HepG2 (cell line): Measurements from ENCODE around the gene ALOXE3. TPM values are rescaled to one million over a fixed set of nuclear protein-coding genes. Genes with fewer than 3 reads are reported as not detected.

Source experiments
- AHR ChIP-seq: IDR thresholded peaks from 2 replicates; pipeline ENCODE4 v1.6.1; 2018; ENCODE audit warnings: missing genetic modification reagents, missing compliant biosample characterization
- CSRNP1 ChIP-seq: sonication (generic); formaldehyde crosslinking; IDR thresholded peaks from 2 replicates; pipeline ENCODE4 v1.8.1; 2023; ENCODE audit warnings: mild to moderate bottlenecking, missing genetic modification reagents
- HMGA1 ChIP-seq: sonication (generic); formaldehyde crosslinking; conservative IDR thresholded peaks from 2 replicates; pipeline ENCODE4 v1.4.0; 2020; ENCODE audit warnings: missing genetic modification reagents
- HNF4G ChIP-seq, 2 experiments: sonication (generic) in 1 of 2; formaldehyde crosslinking in 1 of 2; IDR thresholded peaks; 2 replicates each; pipeline versions ENCODE4 v1.4.0 to v1.6.1; 2011 to 2020; ENCODE audit warnings: borderline replicate concordance in 2 of 2, low read depth in 2 of 2, mild to moderate bottlenecking in 2 of 2, low read length in 1 of 2, missing genetic modification reagents in 1 of 2, moderate library complexity in 1 of 2
- KAT7 ChIP-seq: IDR thresholded peaks from 2 replicates; pipeline ENCODE4 v1.6.1; 2018; ENCODE audit warnings: borderline replicate concordance, missing compliant biosample characterization
- MED1 ChIP-seq: sonication (generic); formaldehyde crosslinking; IDR thresholded peaks from 2 replicates; pipeline ENCODE4 v1.4.0; 2020; ENCODE audit warnings: missing genetic modification reagents
- MXD3 ChIP-seq: IDR thresholded peaks from 2 replicates; pipeline ENCODE4 v1.6.1; 2016; ENCODE audit warnings: mild to moderate bottlenecking, missing biosample characterization, missing genetic modification reagents
- RXRA ChIP-seq: sonication (generic); formaldehyde crosslinking; IDR thresholded peaks from 2 replicates; pipeline ENCODE4 v1.5.1; 2020; ENCODE audit warnings: missing genetic modification reagents
- YY1 ChIP-seq: IDR thresholded peaks from 2 replicates; pipeline ENCODE4 v1.6.1; 2011; ENCODE audit warnings: low read length, low read depth, moderate library complexity, mild to moderate bottlenecking; ENCODE audit not compliant: insufficient read depth, insufficient replicate concordance
- ZFX ChIP-seq: sonication (generic); formaldehyde crosslinking; IDR thresholded peaks from 2 replicates; pipeline ENCODE4 v1.4.0; 2020; ENCODE audit warnings: mild to moderate bottlenecking, low read depth, missing genetic modification reagents, moderate library complexity
- ZNF263 ChIP-seq: sonication (generic); formaldehyde crosslinking; IDR thresholded peaks from 2 replicates; pipeline ENCODE4 v1.4.0; 2020; ENCODE audit warnings: missing genetic modification reagents
- ZNF484 ChIP-seq: sonication (generic); formaldehyde crosslinking; IDR thresholded peaks from 2 replicates; pipeline ENCODE4 v1.5.1; 2020; ENCODE audit warnings: mild to moderate bottlenecking, low read depth, missing genetic modification reagents, borderline replicate concordance
- ZNF549 ChIP-seq: sonication (generic); formaldehyde crosslinking; IDR thresholded peaks from 2 replicates; pipeline ENCODE4 v1.5.0; 2020; ENCODE audit warnings: missing genetic modification reagents
- ZNF577 ChIP-seq: sonication (generic); formaldehyde crosslinking; IDR thresholded peaks from 2 replicates; pipeline ENCODE4 v1.4.0; 2020; ENCODE audit warnings: mild to moderate bottlenecking, low read depth, missing genetic modification reagents, borderline replicate concordance
- ZNF605 ChIP-seq: sonication (generic); formaldehyde crosslinking; IDR thresholded peaks from 2 replicates; pipeline ENCODE4 v1.8.0; 2022; ENCODE audit warnings: mild to moderate bottlenecking, missing genetic modification reagents
- ZNF788 ChIP-seq: sonication (generic); formaldehyde crosslinking; IDR thresholded peaks from 2 replicates; pipeline ENCODE4 v1.5.0; 2020; ENCODE audit warnings: mild to moderate bottlenecking, missing genetic modification reagents, borderline replicate concordance
- polyA plus RNA-seq, 8 experiments: library from polyadenylated mRNA; depleted of rRNA in 3 of 8; stranded (reverse) in 7 of 8; unstranded in 1 of 8; fragments of >200 nt; fragmentation: Illumina TruSeq in 4 of 8; extraction: Trizol in 4 of 8; gene quantifications; 2 replicates each; pipeline versions ENCODE4 v1.2.1 to v1.2.3, GENCODE V29; 2011 to 2016; ENCODE audit warnings: low read depth in 4 of 8, missing spikeins in 1 of 8, mixed read lengths in 1 of 8; ENCODE audit not compliant: insufficient read depth in 1 of 8
- total RNA-seq, 5 experiments: library from RNA; depleted of rRNA; stranded (reverse); fragments of >200 nt; fragmentation: Illumina TruSeq; extraction: Trizol; gene quantifications; 2 replicates each; pipeline ENCODE4 v1.2.3, GENCODE V29; 2016; ENCODE audit warnings: low read depth in 1 of 5
- TF ChIP-seq, protein P1 (sequence below): sonication (generic); formaldehyde crosslinking; IDR thresholded peaks from 2 replicates; pipeline ENCODE4 v1.8.1; 2023; ENCODE audit warnings: mild to moderate bottlenecking, missing genetic modification reagents, borderline replicate concordance
- TF ChIP-seq, protein P2 (sequence below): sonication (generic); formaldehyde crosslinking; IDR thresholded peaks from 2 replicates; pipeline ENCODE4 v1.5.0; 2020; ENCODE audit warnings: missing genetic modification reagents

Gene ALOXE3
- total and polyA plus RNA-seq, 2 of the 13 experiments (the other 11 are each of a cell fraction or from before 2014, with no cell fraction given), result 0.07 TPM; not detected in 1

DNA sequence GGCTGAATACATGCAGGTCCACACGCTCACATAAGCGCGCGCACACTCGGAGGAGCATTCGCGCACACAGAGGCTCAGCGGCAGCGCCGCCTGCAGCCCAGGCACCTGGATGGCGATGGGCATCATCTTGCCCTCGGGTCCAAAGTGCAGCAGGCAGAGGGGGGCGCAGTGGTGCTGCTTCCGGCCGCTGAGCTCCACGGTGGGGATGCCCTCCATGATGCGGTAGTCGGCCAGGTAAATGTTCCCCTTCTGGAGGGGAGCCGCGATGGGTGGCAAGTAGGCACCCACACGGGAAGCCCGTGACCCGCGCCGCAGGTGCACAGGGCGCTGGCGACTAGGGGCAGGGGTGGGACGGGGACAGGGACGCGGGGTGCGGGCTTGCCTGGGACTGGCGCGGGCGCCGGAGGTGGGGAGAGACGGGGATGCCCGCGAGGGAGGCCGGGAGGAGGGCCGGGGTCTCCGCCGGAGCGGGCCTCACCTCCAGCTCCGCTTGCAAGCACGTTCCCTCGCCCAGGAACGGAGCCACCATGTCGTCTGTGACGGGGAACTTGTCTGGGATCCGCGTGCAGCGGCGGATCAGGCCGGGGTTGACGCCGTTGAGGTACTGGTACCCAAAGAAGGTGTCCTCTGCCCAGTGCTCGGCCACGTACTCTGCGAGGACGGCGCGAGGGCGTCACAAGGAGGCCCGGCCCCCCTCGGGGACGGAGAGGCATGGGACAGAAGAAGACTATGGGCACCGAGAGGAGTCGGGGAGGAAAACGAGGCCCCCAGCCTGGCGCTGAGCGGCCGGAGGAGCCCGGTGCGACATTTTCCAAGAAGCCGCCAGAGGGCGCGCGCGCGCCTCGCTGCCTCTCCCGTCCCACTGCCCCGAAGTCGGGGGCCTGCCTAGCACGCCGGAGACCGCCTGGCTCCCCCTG lies 38.8 kb downstream of the ALOXE3 start (continued):
- TF ChIP-seq ZFX (CRISPR knock-in tag) (peak; percentile 44; the same call in 1 of the 2 replicates), HNF4G (IDR thresholded peaks at IDR 0.05; ENCODE audit: borderline replicate concordance, low read depth, low read length) (peak; percentile 80), HNF4G (CRISPR knock-in tag; IDR thresholded peaks at IDR 0.05; ENCODE audit: borderline replicate concordance, low read depth) (peak; percentile 92), MED1 (CRISPR knock-in tag) (peak; percentile 48), MXD3 (CRISPR knock-in tag) (no peak; the same call in 1 of the 2 replicates), ZNF549 (no peak), HMGA1 (CRISPR knock-in tag) (no peak), KAT7 (CRISPR knock-in tag) (no peak), ZNF788 (CRISPR knock-in tag) (peak; percentile 52; the same call in 1 of the 2 replicates), ZNF577 (CRISPR knock-in tag) (no peak), ZNF484 (no peak), ZNF263 (CRISPR knock-in tag) (peak; percentile 43), RXRA (CRISPR knock-in tag) (peak; percentile 41; the same call in 1 of the 2 replicates), AHR (CRISPR knock-in tag) (0 out of 2 replicates have a peak, but pooled peaks have one; percentile 23), ZNF605 (CRISPR knock-in tag) (no peak), YY1 (peak; percentile 28), CSRNP1 (peak; percentile 33; the same call in 1 of the 2 replicates)
- TF ChIP-seq, protein P1, sequence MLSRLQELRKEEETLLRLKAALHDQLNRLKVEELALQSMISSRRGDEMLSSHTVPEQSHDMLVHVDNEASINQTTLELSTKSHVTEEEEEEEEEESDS (CRISPR knock-in tag), result no peak
- TF ChIP-seq, protein P2, sequence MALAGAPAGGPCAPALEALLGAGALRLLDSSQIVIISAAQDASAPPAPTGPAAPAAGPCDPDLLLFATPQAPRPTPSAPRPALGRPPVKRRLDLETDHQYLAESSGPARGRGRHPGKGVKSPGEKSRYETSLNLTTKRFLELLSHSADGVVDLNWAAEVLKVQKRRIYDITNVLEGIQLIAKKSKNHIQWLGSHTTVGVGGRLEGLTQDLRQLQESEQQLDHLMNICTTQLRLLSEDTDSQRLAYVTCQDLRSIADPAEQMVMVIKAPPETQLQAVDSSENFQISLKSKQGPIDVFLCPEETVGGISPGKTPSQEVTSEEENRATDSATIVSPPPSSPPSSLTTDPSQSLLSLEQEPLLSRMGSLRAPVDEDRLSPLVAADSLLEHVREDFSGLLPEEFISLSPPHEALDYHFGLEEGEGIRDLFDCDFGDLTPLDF (CRISPR knock-in tag), result no peak
